ENCODE data around the gene PLOD2. TPM values are rescaled to one million over a fixed set of nuclear protein-coding genes. Genes with fewer than 3 reads are reported as not detected.

PLOD2 gene
- total RNA-seq, 3 donors from 2014 or later: 0.21 to 0.71 (median 0.61) TPM

DNA sequence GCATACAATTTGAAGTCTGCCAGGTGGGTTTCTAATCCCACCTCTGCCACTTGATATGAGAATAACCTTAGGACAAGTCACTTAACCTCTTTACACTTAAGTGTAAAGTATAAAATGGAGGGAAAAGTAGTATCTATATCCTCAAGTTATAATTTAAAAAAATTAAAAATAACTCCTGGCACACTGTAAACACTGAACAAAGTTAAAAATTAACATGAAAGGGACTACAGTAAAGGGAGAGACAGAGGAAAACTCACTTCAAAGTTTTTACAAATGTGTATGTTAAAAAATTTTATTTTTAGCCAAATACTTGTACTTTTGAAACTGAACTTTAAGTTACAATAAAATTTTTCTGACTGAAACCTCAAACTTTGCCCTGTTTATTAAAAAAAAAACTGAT is 49.6 kb downstream of the PLOD2 start:
- Mint-ChIP-seq H3K27me3 (ENCODE audit: low read depth) (no peaks in the 10 kb centered on the region), H3K9me3 (peaks cover 25% of the 10 kb centered on the region), H3K4me1 (ENCODE audit: low read depth) (no peaks in the 10 kb centered on the region), H3K36me3 (ENCODE audit: insufficient read depth) (no peaks in the 10 kb centered on the region), H3K4me3 (no peak overlapping the region)
- no peak for DNase-seq
- no peak for ATAC-seq

- Mint-ChIP-seq H3K27me3 (ENCODE audit: low read depth) (no peaks in the 10 kb centered on the region), H3K9me3 (peaks cover 15% of the 10 kb centered on the region), H3K4me1 (ENCODE audit: low read depth) (no peaks in the 10 kb centered on the region), H3K36me3 (ENCODE audit: insufficient read depth) (no peaks in the 10 kb centered on the region), H3K4me3 (no peak overlapping the region)
- ATAC-seq (no peak), DNase-seq (no peak)
Observed at GRCh38 chr3:146110161-146110560, 50.8 kb downstream of the PLOD2 start.

DNA sequence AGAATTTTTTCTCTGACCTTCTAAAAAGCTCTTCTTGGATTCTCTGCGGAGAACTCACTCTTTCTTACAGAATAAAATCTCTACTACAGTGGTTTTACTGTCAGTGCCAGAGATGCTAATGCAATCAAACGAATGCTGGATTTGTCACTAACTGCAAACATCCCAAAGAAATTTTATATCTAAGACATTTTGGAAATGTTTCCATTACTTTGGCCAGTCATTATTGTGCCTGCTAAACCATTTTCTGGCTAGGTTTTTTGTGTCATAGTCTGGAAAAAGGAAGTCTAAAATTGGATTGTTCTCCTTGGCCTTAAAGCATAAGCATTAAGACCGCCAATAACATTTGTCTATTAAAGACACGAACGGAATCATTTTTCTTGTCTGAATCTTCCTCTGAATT is 54.0 kb downstream of the PLOD2 start:
- ATAC-seq (no peak), DNase-seq (no peak)
- Mint-ChIP-seq H3K9me3 (no peaks in the 10 kb centered on the region), H3K4me3 (no peak overlapping the region), H3K27me3 (ENCODE audit: low read depth) (no peaks in the 10 kb centered on the region), H3K4me1 (ENCODE audit: low read depth) (no peaks in the 10 kb centered on the region), H3K36me3 (ENCODE audit: insufficient read depth) (no peaks in the 10 kb centered on the region)

GRCh38 chr3:146104068-146104467 is 56.9 kb downstream of the PLOD2 start:
- Mint-ChIP-seq H3K9me3 (no peaks in the 10 kb centered on the region), H3K4me1 (ENCODE audit: low read depth) (no peaks in the 10 kb centered on the region), H3K4me3 (no peak overlapping the region), H3K27me3 (ENCODE audit: low read depth) (no peaks in the 10 kb centered on the region), H3K36me3 (ENCODE audit: insufficient read depth) (no peaks in the 10 kb centered on the region)
- DNase-seq: no peak
- no peak for ATAC-seq

- H3K4me1 Mint-ChIP-seq (ENCODE audit: low read depth): no peaks in the 10 kb centered on the region
- ATAC-seq: no peak
- H3K36me3 Mint-ChIP-seq (ENCODE audit: insufficient read depth): no peaks in the 10 kb centered on the region
Observed at GRCh38 chr3:146102885-146103284, 58.1 kb downstream of the PLOD2 start.

GRCh38 chr3:146101538-146101937 is 59.4 kb downstream of the PLOD2 start:
- Mint-ChIP-seq H3K36me3 (ENCODE audit: insufficient read depth) (no peaks in the 10 kb centered on the region), H3K9me3 (no peaks in the 10 kb centered on the region), H3K4me1 (ENCODE audit: low read depth) (no peaks in the 10 kb centered on the region), H3K4me3 (no peak overlapping the region), H3K27me3 (ENCODE audit: low read depth) (no peaks in the 10 kb centered on the region)
- ATAC-seq (no peak), DNase-seq (no peak)

More at GRCh38 chr3:146102885-146103284, 58.1 kb downstream of the PLOD2 start:
- no peaks in the 10 kb centered on the region for H3K9me3 Mint-ChIP-seq
- no peak for DNase-seq
- no peak overlapping the region for H3K4me3 Mint-ChIP-seq
- no peaks in the 10 kb centered on the region for H3K27me3 Mint-ChIP-seq (ENCODE audit: low read depth)

GRCh38 chr3:146100825-146101444 is 60.0 kb downstream of the PLOD2 start:
- ATAC-seq (no peak), DNase-seq (no peak)
- Mint-ChIP-seq H3K4me3 (no peak overlapping the region), H3K9me3 (no peaks in the 10 kb centered on the region), H3K27me3 (ENCODE audit: low read depth) (no peaks in the 10 kb centered on the region), H3K36me3 (ENCODE audit: insufficient read depth) (no peaks in the 10 kb centered on the region), H3K4me1 (ENCODE audit: low read depth) (no peaks in the 10 kb centered on the region)

DNA sequence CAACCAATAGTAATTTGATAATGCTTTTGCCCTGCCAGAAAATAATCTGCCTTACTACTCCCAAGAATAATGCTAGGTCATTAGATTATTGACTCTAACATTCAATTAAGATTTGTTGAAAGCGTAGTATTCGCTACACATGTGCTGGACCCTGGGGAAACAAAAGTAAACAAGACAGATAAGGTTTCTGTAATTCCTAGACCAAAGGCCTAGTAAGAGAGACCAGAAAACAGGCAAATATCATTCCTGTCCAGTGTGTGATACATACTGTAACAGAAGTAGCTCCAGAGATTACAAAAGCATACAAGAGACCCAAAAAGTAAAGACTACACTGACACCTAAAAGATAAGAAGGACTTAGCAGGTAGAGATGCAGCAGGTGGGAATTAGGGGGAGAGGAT is 60.8 kb downstream of the PLOD2 start:
- H3K36me3 Mint-ChIP-seq (ENCODE audit: insufficient read depth): no peaks in the 10 kb centered on the region
- H3K4me3 Mint-ChIP-seq: no peak overlapping the region
- H3K27me3 Mint-ChIP-seq (ENCODE audit: low read depth): no peaks in the 10 kb centered on the region

GRCh38 chr3:146099316-146099715 is 61.7 kb downstream of the PLOD2 start:
- H3K9me3 Mint-ChIP-seq: no peaks in the 10 kb centered on the region
- no peak for ATAC-seq
- H3K4me3 Mint-ChIP-seq: no peak overlapping the region
- no peaks in the 10 kb centered on the region for H3K4me1 Mint-ChIP-seq (ENCODE audit: low read depth)
- no peak for DNase-seq
- no peaks in the 10 kb centered on the region for H3K27me3 Mint-ChIP-seq (ENCODE audit: low read depth)
- no peaks in the 10 kb centered on the region for H3K36me3 Mint-ChIP-seq (ENCODE audit: insufficient read depth)

More for the DNA sequence above, 60.8 kb downstream of the PLOD2 start:
- no peaks in the 10 kb centered on the region for H3K9me3 Mint-ChIP-seq
- H3K4me1 Mint-ChIP-seq (ENCODE audit: low read depth): no peaks in the 10 kb centered on the region
- ATAC-seq (no peak), DNase-seq (no peak)

- H3K27me3 Mint-ChIP-seq (ENCODE audit: low read depth): no peaks in the 10 kb centered on the region
- H3K4me3 Mint-ChIP-seq: no peak overlapping the region
- no peak for ATAC-seq
- H3K36me3 Mint-ChIP-seq (ENCODE audit: insufficient read depth): no peaks in the 10 kb centered on the region
- DNase-seq: no peak
- H3K4me1 Mint-ChIP-seq (ENCODE audit: low read depth): no peaks in the 10 kb centered on the region
- H3K9me3 Mint-ChIP-seq: no peaks in the 10 kb centered on the region
Observed at GRCh38 chr3:146093896-146094295, 67.1 kb downstream of the PLOD2 start.

GRCh38 chr3:146092230-146092629 is 68.8 kb downstream of the PLOD2 start:
- H3K4me1 Mint-ChIP-seq (ENCODE audit: low read depth): no peaks in the 10 kb centered on the region
- H3K9me3 Mint-ChIP-seq: no peaks in the 10 kb centered on the region
- ATAC-seq (no peak), DNase-seq (no peak)
- H3K36me3 Mint-ChIP-seq (ENCODE audit: insufficient read depth): no peaks in the 10 kb centered on the region
- no peaks in the 10 kb centered on the region for H3K27me3 Mint-ChIP-seq (ENCODE audit: low read depth)
- no peak overlapping the region for H3K4me3 Mint-ChIP-seq

DNA sequence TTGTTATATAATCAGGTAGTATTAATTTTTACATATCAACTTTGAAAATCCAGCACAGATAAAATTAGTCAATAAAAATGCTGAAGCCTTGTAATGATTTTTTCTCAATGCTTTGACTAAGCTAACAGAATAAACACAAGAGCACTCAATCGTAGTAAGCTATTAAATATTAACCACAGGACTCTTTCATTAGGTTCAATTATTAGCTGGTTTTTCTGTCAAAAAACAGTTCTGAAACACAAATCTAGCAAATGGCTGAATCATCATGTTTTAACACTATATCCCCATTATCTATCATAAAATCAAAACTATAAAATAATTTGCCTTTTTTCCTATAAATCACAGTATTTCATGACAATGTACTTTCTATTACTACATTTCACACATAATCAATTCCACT is 69.6 kb downstream of the PLOD2 start:
- ATAC-seq (no peak), DNase-seq (no peak)
- H3K36me3 Mint-ChIP-seq (ENCODE audit: insufficient read depth): no peaks in the 10 kb centered on the region
- no peaks in the 10 kb centered on the region for H3K9me3 Mint-ChIP-seq
- H3K27me3 Mint-ChIP-seq (ENCODE audit: low read depth): no peaks in the 10 kb centered on the region
- no peak overlapping the region for H3K4me3 Mint-ChIP-seq
- no peaks in the 10 kb centered on the region for H3K4me1 Mint-ChIP-seq (ENCODE audit: low read depth)

DNA sequence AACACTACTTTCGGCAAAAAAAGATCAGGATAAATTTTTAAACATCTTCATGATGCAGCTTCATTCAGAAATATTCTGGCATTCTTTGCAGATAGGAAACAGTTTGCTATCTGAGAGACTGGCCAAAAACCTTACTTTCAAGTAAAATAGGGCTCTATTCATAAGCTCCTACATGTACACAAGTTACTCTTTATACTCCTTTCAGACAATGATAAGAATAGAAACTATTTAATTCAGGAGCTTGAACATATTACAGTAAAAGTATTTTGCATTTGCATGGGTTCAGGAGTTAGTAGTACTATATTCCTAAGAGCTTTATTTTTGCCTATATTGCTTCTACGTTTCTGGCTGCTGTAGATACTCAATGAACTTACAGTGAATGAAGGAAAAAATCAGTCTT is 70.5 kb downstream of the PLOD2 start:
- Mint-ChIP-seq H3K36me3 (ENCODE audit: insufficient read depth) (no peaks in the 10 kb centered on the region), H3K4me3 (no peak overlapping the region), H3K4me1 (ENCODE audit: low read depth) (no peaks in the 10 kb centered on the region), H3K27me3 (ENCODE audit: low read depth) (no peaks in the 10 kb centered on the region), H3K9me3 (no peaks in the 10 kb centered on the region)
- DNase-seq: no peak
- no peak for ATAC-seq

- no peak for ATAC-seq
- DNase-seq: no peak
- Mint-ChIP-seq H3K36me3 (ENCODE audit: insufficient read depth) (no peaks in the 10 kb centered on the region), H3K9me3 (no peaks in the 10 kb centered on the region), H3K4me3 (no peak overlapping the region), H3K4me1 (ENCODE audit: low read depth) (no peaks in the 10 kb centered on the region), H3K27me3 (ENCODE audit: low read depth) (no peaks in the 10 kb centered on the region)
Observed at GRCh38 chr3:146088840-146089239, 72.1 kb downstream of the PLOD2 start.

GRCh38 chr3:146087116-146087515 is 73.9 kb downstream of the PLOD2 start:
- no peak for DNase-seq
- Mint-ChIP-seq H3K9me3 (no peaks in the 10 kb centered on the region), H3K4me3 (no peak overlapping the region), H3K36me3 (ENCODE audit: insufficient read depth) (no peaks in the 10 kb centered on the region), H3K4me1 (ENCODE audit: low read depth) (no peaks in the 10 kb centered on the region), H3K27me3 (ENCODE audit: low read depth) (no peaks in the 10 kb centered on the region)
- ATAC-seq: no peak

- Mint-ChIP-seq H3K36me3 (ENCODE audit: insufficient read depth) (no peaks in the 10 kb centered on the region), H3K9me3 (no peaks in the 10 kb centered on the region), H3K27me3 (ENCODE audit: low read depth) (no peaks in the 10 kb centered on the region), H3K4me1 (ENCODE audit: low read depth) (no peaks in the 10 kb centered on the region), H3K4me3 (no peak overlapping the region)
- ATAC-seq (no peak), DNase-seq (no peak)
Observed at GRCh38 chr3:146086211-146086610, 74.8 kb downstream of the PLOD2 start.

All from activated T-cell treated with anti-CD3 and anti-CD28 coated beads, Interleukin-2, amount 50 U/mL, for 4 hours (primary cell).